NAMALWA (cell line): ENCODE data around the gene SMIM24.
"Not testable (repeated sequence)": the region's sequence is repeated elsewhere in the genome, so short reads cannot be mapped to it uniquely, and the experiment has no call there.

Experiments
- DNase-seq: peaks from one replicate; pipeline ENCODE4 v3.0.0-alpha.2; 2015; ENCODE audit warnings: low spot score

SMIM24 gene

DNA sequence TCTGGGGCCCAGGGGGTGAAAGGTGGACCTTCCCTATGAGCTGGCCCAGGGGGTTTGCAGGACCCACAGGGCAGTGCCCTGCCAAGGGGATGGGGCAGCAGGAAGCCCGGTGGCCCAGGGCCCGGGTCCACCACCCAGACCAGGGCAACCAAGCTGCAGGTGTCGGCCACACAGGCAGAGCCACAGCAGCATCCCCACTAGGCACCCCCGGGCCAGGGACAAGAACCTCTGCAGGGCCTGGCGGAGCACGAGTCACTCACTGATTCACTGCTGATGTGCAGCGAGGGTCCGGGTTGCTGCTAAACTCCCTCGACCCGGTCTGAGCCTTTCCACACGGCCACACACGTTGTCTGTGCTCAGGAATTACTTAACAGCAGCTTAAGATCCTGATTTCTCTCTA lies 34.6 kb upstream of the SMIM24 start:
- no peak for DNase-seq

DNA sequence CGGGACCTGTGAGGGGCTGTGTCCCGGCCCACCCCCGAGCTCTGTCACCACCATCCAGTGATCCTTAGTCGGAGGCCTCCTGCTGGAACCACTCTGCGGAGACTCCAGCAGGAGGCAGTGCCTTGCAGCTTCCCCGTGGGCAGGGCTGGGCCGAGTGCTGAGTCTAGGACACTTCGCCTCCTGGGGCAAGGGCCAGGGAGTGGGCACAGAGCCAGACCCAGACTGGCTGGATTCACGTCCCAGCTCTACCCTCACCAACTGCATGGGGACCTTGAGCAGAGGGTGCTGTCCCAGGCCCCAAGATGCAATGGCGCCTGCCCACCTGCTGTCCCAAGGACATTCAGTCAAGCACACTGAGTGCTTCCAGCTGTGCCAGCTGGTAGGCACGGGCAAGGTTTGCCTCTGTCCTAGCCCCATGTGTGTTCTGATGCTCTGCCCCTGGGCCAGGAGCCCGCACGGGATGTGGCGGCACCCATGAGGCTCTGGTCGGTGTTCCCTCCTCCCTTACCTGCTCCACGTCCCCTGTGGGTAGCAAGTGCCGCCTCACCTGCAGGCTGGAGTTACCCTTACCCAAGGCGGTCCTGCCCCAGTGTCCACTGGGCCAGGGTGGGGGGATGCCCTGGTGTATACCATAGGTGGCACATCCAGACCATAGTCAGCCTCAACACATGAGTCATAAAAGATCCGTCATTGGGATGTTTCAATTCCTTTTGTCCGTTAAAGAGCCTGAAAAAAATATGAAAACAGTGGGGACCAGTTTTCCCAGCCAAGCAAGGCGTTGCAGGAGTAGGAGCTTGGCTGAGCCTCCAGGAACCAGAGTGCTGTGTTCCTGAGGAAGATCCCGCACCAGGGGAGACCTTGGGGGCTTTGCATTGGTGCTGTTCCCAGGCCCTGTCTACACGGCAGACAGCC lies 33.2 kb upstream of the SMIM24 start:
- no peak for DNase-seq

DNA sequence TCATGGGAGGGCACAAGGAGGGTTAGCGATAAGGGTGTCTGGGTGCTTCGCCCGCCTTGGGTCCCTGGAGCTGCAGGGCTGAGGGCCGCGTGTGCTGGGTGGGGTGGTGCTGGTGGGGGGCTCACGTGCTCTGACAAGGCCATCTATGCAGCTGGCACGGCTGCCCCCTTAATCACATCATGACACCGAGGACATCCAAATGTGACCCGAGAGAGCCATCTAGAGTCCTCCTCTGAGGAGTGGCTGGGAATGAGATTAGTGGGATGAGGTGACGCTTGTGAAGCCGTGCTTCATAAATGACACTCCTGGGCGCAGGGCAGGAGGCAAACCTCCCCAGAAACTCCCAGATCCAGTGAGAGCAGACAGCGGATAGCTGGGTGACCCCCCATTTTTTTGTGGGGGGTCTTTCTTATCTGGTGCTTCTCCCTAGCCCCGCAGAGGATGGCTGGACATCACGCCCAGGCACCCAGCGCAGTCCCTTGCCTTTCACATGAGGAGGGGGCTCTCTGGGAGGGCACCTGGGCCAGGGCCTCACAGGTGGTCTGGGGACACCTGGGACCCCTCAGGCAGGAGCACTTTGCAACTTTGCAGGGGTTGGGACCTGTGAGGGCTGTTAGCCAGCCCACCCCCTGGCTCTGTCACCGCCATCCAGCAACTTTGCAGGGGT lies 32.4 kb upstream of the SMIM24 start:
- DNase-seq, result no peak

DNA sequence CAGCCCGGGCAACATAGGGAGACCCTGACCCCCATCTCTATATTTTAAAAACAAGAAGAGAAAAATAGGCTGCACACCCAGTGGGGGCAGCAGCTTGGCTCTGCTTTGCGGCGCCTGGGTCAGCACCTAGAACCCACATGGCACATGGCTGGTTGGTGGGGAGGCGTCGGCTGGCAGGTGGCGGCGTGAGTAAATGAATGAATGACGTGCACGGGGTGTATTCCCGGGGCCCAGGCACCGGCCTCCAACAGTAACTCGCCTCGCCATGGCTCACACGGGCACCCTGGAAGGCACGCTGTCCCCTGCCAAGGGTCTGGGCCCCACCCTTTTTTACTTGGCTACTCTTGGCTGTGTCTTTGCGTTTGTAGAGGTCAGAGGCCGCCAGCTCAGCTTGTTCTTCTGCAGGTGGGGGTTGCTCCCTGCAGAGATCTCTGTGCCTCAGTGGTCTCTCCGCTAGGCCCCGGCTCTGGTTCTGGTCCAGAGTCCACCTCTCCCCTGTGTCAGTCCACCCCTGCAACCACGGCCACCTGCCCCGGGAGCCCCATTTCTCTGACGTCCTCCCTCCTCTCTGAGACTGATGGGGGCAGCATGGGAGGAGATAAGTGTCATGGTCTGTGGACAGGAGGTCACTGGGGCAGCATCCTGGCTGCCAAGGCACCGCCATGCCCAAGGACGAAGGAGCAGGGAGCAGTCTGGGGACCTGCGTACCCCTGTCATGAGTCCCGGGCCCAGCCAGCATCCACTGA lies 31.4 kb upstream of the SMIM24 start:
- no peak for DNase-seq

DNA sequence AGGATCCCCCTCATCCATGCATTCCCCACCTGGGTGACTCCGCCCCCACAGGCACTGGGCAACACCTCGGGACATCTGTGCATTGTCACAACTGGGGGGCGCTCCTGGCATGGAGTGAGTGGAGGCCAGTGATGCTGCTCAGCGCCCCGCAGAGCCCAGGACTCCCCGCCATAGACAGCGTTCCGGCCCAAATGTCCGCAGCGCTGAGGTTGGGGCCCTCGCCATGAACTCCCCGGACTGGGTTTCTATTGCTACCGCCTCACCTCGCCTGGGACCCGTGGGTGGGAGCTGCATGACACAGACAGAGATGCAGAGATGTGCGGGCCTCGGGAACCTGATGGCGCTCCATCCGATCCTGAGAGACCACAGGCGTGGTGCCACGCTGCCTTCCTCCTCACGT lies 30.4 kb upstream of the SMIM24 start:
- no peak for DNase-seq

DNA sequence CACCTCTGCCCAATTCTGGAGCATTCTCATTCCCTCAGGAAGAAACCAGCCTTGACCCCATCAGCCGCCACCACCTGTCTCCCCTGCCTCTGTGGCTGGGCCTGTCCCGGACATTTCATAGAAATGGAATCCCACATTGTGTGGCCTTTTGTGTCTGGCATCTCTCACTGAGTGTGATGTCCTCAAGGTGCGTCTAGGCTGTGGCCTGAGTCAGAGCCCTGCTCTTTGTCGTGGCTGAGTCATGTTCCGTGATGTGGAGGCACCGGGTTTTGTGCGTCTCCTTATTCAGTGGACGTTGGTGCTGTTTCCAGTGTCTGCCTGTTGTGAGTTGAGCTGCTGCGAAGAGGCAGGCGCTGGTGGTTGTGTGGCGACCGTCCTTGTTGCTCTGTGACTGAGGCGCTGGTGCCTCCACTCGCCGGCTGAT lies 29.3 kb upstream of the SMIM24 start:
- DNase-seq, result no peak

DNA sequence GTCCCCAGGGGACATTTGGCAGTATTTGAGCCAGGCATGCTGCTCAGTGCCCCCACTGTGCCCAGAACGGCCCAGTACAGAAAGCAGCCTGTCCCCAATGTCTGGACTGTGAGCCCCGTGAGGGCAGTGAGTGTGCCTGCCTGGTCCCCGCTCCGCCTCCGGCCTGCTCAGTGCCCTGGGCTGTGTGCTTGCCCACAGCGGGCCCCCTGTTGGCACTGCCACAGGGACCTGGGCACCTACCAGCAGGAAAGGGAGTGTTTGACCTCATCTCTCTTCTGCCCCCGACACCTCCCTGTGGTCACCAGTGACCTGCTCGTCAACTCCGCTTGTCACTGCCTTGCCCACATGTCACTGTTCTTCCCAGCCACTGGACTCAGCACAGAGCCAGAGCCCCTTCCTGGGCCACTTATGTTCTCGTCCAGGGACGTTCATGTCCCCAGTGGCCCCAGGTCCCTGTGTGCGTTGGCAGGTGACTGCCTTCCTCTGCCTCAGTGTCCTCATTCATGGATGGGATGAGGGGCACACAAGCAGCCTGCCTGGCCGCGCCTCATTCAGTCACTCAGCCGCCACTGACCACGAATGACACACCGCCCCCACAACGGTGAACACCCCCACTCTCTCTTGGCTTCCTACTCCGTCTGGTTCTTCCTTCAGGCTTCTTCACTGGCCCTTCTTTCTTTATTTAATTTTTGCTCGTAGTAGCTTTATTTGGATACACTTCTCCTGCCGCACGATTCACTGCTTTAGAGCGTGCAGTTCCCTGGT lies 28.6 kb upstream of the SMIM24 start:
- DNase-seq, result no peak

DNA sequence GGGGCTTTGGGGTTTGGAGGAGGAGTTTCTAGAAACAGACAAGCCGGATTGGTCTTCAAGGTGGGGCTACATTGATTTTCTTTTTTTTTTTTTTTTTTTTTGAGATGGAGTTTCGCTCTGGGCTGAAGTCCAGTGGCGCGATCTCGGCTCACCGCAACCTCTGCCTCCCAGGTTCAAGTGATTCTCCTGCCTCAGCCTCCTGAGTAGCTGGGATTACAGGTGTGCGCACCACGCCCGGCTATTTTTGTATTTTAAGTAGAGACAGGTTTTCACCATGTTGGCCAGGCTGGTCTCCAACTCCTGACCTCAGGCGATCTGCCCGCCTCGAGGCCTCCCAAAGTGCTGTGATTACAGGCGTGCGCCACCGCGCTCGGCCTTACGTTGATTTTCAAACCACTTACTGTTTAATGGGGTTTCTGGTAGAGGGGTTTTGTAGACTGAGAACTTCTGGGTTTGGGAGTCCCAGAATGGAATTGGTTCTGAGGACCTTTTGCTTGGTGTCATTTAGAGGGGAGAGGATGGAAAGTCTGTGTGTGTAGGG lies 27.9 kb upstream of the SMIM24 start:
- DNase-seq, result not testable (repeated sequence)

DNA sequence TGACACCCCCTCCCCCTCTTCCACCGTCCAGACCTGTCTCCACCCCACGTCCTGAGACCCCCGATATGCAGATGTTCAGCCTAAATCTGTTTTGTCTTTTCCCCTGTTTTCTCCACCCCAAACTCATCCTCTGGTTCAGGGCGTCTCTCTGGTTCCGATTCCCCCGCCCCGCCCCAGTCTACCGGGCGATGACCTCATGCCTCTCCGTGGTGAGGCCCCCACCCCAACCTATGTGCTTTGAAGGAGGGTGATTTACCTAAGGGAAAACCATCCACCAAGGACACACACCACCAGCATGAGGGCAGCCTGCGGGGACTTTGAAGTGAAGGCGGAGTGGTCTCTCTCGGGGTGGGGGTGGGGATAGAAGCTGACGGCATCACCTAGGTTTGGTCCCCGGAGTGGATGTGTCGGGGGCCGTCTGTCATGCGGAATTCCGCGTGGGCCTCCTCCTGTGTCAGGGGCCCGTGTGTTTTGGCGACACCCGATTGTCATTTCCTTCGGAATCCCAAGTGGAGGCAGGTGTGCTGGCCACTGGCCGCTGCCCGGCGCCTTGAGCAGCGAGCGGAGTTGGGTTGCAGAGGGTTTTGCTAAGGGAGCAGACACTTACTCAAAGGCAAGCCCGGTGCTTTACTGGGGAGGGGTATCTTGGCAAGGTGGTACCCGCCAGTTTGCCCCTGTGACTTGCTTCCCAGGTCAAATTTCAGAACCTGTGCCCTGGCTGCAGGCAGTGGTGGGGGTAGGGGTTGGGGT lies 27.2 kb upstream of the SMIM24 start:
- no peak for DNase-seq

DNA sequence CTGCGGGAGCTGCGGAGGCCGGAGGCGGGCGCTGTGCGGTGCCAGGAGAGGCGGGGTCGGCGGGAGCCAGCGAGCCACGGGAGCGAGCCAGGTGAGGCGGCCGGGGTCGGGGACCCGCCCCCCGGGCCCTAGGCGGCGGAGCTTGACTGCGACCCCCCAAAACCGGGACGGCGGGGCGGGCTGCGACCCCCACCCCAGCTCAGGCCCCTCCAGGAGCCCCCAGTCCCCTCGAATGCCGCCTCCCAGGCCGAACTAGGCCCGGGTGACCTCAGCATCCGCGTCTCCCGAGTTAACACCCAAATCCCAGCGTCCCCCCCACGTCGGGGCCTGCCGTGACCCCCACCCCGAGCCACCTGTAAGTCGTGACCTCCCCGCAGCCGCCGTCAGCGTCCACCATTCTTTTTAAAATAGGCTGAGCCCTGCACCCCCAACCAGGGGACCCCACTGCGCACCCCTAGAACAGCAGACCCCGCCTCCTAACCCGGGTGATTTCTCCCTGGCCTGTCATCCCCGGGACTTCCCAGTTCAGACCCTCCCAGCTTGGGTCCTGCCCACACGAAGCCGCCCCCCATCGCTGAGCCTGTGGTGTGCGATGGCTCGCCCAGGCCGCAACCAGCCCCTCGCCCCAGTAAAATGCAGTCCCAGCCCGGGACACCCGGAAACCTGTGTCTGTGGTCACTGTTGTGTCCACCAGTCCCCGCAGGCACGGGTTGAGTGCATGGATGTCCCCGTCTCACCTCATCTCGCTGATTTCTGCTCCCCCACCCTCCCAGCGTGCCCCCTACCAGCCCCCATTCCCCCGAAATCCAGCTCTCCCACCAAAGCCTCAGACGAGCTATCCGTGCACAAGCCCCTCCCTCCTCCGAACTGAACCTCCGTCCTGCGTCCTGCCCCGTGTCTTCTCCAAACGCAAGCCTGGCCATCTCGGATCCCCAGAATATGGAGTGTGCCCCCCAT lies 26.3 kb upstream of the SMIM24 start:
- peak; percentile 34 for DNase-seq

DNA sequence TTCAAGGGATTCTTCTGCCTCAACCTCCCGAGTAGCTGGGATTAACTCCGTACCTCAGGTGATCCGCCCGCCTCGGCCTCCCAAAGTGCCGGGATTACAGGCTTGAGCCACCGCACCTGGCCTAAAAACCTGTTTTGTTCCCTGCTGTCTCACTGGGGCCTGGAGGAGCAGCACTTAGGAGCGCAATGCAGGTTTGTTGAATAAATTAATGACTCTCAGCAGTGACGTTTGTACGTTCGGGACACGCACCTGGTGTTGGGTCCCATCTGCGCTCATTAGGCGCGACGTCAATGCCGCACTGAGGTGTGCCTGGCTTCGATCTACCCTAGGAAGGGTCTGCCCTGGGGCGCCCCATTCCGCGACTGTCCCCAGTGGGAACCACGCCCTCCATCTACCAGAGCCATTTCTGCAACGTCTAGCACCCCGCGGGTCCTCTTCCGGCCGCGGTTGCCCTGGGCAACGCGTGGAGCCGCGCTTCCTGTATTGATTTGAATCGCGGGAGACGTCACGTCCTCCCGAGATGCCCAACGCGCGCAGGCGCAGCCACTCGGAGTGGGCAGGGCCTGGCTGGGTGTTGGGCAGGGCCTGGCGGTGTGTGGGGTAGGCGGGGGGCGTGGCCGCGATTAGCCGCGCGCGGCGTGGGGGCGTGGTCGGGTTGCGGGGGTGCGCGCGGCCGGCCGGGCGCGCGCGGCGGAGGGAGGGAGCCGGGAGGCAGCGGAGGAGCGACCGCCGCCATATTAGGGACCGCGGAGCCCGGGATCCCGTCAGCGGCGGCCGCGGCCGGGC lies 25.5 kb upstream of the SMIM24 start, which contains the start of gene FZR1:
Gene FZR1 (plus strand): TSS at position 714 of the 786 bp plus-strand sequence. CDS start 16,679 bp downstream, outside the sequence.
- DNase-seq, result peak; percentile 99

DNA sequence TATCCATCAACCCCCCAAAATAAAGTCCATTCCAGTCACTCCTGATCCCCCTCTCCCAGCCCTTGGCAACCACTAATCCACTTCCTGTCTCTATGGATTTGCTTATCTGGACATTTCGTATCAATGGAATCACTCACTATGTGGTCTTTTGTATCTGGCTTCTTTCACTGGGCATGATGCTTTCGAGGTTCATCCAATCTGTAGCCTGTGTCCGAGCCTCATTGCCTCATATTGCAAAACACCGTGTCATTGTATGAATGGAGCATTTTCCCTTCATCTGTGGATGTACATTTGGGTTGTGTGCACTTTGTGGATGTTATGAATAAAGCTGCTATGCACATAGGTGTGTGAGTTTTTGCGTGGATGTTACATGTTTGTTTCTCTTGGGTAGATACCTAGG lies 24.4 kb upstream of the SMIM24 start:
- peak; percentile 30 for DNase-seq

DNA sequence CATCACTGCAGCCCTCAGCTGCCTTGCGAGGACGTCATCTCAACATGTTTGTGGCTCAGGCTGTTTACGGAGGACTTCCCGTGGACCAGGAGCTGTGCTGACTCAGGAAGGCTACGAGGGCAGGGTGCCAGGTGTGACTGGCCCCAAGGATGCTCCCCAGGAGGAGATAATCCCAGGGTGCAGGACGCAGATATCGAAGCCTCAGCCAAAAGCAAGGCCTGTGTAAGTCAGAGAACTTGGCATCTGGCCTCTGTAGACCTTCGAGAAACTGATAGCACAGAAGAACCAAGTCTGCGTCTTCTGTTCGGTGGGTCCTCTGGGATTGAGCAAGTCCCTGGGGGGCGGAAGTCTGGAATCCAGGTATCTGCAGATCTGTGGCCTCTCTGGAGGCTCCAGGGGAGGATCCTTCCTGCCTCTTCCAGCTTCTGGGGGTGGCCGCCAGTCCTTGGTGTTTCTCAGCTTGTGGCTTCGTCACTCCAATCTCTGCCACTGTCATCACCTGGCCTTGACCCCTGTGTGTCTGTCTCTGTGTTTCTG lies 22.8 kb upstream of the SMIM24 start:
- DNase-seq, result no peak

DNA sequence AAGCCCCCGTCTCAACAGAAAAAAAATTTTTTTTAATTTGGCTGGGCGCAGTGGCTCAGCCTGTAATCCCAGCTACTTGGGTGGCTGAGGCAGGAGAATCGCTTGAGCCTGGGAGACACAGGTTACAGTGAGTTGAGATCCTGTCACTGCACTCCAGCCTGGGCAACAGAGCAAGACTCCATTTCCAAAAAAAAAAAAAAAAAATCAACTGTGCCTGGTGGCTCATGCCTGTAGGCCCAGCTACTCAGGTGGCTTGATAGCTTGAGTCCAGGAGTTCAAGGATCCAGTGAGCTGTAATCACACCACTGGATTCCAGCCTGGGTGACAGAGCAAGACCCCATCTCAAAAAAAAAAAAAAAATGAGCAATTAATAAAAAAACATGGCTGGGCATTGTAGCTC lies 21.5 kb upstream of the SMIM24 start:
- DNase-seq, result no peak

DNA sequence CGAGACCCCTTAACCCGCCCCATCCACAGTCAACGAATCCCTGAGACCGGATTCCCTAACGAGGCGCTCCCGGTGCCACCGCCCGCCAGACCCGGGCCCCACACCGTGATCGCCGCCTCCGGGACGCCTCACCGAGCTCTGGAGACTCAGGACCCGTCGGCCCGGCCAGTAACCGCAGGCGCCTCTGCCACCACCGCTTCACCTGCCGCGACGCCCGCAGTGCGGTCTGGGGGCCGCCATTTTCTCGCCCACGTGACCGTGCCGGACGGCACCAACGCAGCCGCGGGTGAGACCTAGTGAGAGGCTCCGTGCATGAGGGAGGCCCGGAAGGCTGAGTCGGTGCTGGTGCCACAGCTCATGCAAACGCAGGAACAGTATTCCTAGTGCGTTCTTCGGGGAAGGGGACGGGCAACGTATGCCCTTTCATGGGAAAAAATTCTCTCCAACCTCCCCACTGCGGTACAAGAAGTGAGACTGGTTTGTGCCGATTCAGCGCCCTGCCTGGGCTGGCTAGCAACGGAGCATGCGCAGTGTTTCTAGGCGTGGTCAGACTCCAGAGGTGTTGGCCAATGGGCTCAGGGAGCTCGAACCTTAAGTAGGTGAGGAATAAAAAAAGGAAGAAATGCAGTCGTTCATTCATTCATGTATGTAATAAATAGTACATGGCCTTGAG lies 20.2 kb upstream of the SMIM24 start, which contains the start of gene DOHH:
Gene DOHH (minus strand): TSS at position 246 of the 673 bp plus-strand sequence. CDS start 3,860 bp downstream, outside the sequence.
- peak; percentile 98 for DNase-seq

DNA sequence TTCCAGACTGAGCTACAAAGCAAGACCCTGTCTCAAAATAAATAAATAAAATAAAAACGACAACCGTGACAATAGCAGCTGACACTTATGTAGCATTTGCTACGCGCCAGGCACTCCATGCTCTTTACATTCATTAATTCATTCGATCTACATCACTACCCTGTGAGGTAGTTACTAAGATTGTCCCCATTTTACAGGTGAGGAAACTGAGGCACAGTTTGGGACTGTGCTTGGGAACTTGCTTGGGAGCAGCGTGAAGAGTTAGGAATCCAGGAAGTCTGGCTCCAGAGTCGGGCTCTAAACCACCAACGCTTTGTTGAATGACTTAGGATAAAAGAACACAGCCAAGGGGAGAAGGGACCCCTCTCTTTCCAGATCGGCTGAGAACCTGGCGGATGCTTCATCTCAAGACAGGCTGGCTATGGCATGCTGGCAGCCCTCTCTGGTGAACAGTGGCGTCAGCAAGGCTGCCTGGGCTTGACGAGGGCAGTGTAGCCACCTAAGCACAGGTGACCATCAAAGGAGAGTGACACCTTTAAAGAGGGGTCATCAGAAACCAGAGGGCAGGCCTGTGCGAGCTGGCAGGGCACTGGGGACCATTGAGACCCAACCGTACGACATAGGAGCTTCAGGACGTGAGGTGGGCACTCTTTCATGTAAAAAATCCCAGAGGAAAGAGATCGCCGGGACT lies 19.6 kb upstream of the SMIM24 start:
- no peak for DNase-seq
